LNCaP clone FGC (cell line): ENCODE results near the gene ADGRF3.

Experiments
- DNase-seq: peaks from one replicate; pipeline ENCODE4 v3.0.0-alpha.2; 2011; ENCODE audit warnings: low read depth
- H3K4me3 ChIP-seq: 2 replicates; pipeline ENCODE4 v1.5.1; 2011; ENCODE audit warnings: mild to moderate bottlenecking, low read depth, low read length, control low read depth
- CTCF ChIP-seq: IDR thresholded peaks from 2 replicates; pipeline ENCODE4 v1.5.1; 2012; ENCODE audit warnings: mild to moderate bottlenecking; ENCODE audit not compliant: control insufficient read depth, insufficient read depth; ENCODE audit errors: extremely low read depth

Gene ADGRF3

GRCh38 chr2:26317377-26318105, 29.0 kb downstream of the ADGRF3 start:
- no peak for DNase-seq
- H3K4me3 ChIP-seq: no peak overlapping the region
- TF ChIP-seq CTCF: no peak

DNA sequence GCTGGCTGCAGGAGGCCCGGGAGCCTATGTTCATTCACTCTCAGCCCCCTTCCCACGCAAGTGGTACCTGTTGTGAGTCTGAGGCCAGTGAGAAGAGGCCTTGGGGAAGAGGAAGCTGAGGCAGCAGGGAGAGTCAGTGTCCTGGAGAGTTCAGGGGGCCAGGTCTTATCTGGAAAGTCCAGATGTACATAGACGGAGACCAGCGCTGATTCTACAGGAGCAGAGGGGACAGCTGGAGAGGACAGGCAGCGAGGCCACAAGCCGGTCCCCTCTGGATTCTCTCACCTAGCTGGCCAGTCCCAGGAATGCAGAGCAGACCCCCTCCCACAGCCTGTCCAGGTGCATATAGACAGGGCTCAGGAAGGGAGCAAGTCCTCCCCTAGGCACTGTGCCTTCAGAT, 29.7 kb downstream of the ADGRF3 start:
- TF ChIP-seq CTCF: no peak
- no peak for DNase-seq
- H3K4me3 ChIP-seq: no peak overlapping the region

DNA sequence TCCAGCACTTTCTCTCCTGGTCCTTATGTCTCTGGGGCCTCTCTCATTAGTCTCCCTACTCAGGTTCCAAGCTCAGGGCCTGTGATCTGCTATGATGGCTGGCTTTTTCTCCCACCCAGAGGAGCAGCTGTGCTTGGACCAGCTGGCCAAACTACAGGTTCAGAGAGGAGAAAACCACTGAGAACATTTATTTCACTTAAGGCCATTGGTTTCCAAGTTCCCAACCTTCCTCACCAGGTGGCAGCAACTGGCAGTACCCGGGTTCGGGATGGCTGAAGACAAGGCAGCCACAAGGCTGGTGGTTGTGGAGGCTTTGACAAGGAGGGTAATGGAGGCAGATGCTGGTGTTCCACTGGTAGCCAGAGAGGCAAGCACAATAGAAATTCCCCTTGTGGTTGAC, 30.5 kb downstream of the ADGRF3 start:
- no peak for DNase-seq
- H3K4me3 ChIP-seq: no peak overlapping the region
- peak; percentile 32; the same call in 1 of the 2 replicates for TF ChIP-seq CTCF

GRCh38 chr2:26314243-26314642, 32.3 kb downstream of the ADGRF3 start:
- no peak for TF ChIP-seq CTCF
- DNase-seq: no peak
- no peak overlapping the region for H3K4me3 ChIP-seq

DNA sequence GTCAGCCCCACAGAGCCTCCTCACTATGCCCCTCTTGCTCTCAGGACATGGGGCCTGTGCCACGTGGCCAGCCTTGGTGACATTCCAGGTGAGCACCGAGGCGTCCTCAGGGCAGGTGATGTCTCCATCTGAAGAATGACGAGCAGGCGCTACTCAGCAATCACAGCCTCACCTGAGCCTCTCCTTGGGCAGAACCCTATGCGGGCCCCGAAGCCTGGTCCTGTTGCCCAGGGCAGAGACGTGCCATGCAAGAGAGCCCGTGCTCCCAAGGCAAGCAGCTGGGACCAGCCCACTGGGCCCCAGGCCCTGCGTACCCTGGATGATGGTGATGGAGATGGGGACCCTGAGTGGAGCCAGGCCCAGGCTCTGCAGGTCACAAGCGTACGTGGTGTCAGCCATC, 33.1 kb downstream of the ADGRF3 start:
- no peak for TF ChIP-seq CTCF
- no peak for DNase-seq
- H3K4me3 ChIP-seq: no peak overlapping the region

GRCh38 chr2:26312471-26312870, 34.1 kb downstream of the ADGRF3 start:
- no peak overlapping the region for H3K4me3 ChIP-seq
- no peak for TF ChIP-seq CTCF
- DNase-seq: no peak

- no peak for TF ChIP-seq CTCF
- no peak for DNase-seq
- H3K4me3 ChIP-seq: no peak overlapping the region
Observed at GRCh38 chr2:26309921-26310320, 36.7 kb downstream of the ADGRF3 start.
